ENCODE results near the gene SEMA4A.
A peak's percentile ranks its signal among the peaks of the same experiment; 100 is the strongest.

Gene SEMA4A

DNA sequence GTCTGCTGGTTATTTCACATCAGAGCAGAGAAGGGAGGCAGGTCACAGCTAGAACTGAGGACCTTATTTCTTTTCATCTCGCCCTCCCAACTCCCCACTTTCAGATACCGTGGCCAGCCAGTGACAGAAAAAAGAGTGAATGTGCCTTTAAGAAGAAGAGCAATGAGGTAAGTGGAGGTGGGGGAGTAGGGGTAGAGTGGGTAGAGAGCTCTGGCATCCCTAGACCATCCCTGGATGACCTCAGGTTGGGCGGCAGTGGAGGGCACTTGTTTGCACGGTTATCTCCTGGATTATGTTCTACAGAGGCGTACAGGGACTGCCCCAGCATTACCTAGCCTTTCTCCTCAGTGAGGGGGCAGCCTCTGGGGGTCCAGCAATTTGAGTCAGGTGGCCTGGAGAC is 4.6 kb downstream of the SEMA4A start:
- no peak for DNase-seq (ENCODE audit: low read depth)
- TF ChIP-seq, protein P1, sequence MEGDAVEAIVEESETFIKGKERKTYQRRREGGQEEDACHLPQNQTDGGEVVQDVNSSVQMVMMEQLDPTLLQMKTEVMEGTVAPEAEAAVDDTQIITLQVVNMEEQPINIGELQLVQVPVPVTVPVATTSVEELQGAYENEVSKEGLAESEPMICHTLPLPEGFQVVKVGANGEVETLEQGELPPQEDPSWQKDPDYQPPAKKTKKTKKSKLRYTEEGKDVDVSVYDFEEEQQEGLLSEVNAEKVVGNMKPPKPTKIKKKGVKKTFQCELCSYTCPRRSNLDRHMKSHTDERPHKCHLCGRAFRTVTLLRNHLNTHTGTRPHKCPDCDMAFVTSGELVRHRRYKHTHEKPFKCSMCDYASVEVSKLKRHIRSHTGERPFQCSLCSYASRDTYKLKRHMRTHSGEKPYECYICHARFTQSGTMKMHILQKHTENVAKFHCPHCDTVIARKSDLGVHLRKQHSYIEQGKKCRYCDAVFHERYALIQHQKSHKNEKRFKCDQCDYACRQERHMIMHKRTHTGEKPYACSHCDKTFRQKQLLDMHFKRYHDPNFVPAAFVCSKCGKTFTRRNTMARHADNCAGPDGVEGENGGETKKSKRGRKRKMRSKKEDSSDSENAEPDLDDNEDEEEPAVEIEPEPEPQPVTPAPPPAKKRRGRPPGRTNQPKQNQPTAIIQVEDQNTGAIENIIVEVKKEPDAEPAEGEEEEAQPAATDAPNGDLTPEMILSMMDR (conservative IDR thresholded peaks at IDR 0.05; ENCODE audit: low read length) = no peak
- H3K4me3 ChIP-seq (ENCODE audit: low read length) = no peak overlapping the region

DNA sequence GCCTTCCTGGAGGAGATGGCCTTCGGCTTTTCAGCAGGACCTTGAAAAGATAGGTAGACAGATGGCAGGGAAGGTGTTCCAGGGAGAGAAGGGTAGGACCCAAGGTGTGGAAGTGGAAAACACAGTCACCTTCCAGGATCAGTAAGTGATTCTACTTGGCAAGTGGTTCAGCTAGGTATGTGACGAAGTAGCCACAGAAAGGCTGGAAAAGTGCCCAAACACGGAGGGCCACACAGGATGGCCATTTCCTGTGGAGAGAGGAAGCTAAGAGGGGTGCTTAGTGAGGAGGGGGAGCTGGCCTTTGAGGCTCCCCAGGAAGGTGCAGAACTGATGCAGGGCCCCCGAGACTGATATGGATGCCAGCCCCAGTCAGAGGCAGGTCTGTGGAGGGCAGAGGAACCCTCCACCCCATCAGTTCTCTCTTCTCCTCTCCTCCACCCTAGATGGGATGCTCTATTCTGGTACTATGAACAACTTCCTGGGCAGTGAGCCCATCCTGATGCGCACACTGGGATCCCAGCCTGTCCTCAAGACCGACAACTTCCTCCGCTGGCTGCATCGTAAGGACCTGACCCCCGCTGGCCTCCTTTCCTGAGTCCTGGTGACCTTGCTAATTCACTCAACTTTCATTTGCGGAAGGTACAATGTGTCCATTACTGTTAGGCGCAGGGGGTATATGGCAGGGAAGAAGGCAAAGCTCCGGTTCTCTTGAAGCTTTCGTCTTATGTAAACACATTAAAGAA is 6.8 kb downstream of the SEMA4A start:
- no peak for DNase-seq (ENCODE audit: low read depth)
- TF ChIP-seq, protein P1 (conservative IDR thresholded peaks at IDR 0.05; ENCODE audit: low read length) = no peak
- no peak overlapping the region for H3K4me3 ChIP-seq (ENCODE audit: low read length)

DNA sequence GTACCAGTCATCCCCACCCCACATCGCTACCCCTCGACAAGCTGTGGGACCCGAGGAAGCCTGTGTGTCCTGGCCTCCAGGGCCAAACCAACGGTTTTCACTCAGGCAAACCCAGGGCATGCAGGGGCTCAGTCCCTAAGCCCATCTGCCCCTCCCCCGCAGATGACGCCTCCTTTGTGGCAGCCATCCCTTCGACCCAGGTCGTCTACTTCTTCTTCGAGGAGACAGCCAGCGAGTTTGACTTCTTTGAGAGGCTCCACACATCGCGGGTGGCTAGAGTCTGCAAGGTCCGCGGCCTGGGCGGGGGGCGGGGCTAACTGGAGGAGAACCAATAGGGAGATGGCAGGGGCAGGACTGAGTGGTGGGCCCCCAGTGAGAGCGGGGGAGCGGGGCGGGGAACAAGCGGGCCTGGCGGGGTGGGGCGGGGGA is 7.4 kb downstream of the SEMA4A start:
- TF ChIP-seq, protein P1 (conservative IDR thresholded peaks at IDR 0.05; ENCODE audit: low read length) = no peak
- H3K4me3 ChIP-seq (ENCODE audit: low read length) = peak overlapping the region; percentile 44
- DNase-seq (ENCODE audit: low read depth) = peak; percentile 67

DNA sequence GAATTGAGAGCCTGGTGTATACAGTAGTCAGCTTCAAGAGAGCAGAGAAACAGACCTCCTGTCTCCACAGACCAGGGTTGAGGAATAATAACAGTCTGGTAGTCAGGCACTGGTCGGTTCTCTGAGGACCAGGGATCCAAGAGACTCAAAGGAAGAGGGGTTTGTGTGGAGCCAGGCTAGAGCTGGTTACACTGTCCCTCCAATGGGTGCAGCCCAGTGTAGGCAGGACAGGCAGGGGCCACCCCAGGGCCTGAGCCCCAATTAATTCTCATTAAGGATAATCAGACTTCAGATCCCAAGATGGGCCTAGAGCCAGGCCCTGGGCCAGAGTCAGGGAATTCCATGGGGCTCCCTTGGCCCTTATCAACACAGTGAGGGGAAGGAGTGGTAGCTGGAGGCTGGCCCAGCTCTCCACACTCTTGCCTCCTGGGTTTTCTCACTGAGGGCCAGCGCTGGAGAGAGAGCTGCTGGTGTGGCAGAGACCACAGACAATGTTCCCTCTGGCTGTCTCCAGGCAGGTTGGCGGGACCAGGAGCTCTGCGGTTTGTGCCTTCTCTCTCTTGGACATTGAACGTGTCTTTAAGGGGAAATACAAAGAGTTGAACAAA is 9.1 kb downstream of the SEMA4A start:
- TF ChIP-seq, protein P1 (conservative IDR thresholded peaks at IDR 0.05; ENCODE audit: low read length) = no peak
- DNase-seq (ENCODE audit: low read depth) = no peak
- no peak overlapping the region for H3K4me3 ChIP-seq (ENCODE audit: low read length)

DNA sequence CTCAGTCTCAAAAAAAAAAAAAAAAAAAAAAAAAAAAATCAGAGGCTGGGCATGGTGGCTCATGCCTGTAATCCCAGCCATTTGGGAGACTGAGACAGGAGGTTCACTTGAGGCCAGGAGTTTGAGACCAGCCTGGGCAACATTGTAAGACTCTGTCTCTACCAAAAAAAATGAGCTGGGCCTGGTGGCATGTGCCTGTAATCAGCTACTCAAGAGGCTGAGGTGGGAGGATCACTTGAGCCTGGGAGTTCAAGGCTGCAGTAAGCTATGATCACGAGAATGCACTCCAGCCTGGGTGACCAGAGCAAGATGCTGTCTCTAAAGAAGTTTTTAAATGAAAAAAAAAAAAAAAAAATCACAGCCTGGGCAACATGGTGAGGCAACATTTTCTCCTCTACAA is 10.3 kb downstream of the SEMA4A start:
- TF ChIP-seq, protein P1 (conservative IDR thresholded peaks at IDR 0.05; ENCODE audit: low read length) = no peak
- DNase-seq (ENCODE audit: low read depth) = no peak
- no peak overlapping the region for H3K4me3 ChIP-seq (ENCODE audit: low read length)

DNA sequence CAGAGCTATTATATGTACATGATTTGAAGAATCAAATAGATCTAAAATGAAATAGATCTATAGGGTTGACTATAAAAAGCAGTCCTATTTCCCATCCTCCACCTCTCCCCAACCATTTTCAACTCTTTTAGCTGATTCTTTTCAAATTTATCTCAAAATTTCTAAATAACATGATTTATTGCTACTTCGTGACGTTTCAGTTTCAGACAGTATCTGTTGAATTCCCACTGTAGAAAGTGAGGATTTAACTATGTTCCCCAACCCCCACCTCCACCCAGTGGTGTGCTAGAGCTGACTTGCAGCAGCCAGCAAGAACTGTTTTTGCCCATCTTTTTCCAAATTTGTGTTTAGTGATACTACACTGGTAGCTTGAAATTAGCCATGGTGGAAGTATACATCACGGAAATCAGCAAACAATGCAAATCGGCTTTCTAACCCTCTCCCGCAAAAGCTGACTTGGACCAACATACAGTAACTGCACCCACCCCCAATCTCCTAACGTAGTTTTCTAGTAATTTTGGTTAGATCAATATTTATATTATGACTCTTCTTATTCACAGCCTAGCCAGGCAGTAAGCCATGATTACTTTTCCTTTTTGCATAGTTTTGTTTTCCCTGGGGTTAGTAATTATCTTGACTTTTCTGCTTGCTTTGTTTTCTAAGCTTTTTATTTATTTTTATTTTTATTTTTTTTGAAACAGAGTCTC is 10.9 kb downstream of the SEMA4A start:
- DNase-seq (ENCODE audit: low read depth) = no peak
- H3K4me3 ChIP-seq (ENCODE audit: low read length) = no peak overlapping the region
- TF ChIP-seq, protein P1 (conservative IDR thresholded peaks at IDR 0.05; ENCODE audit: low read length) = no peak

All from AG10803 (cell line).